Kidney (tissue), 14 donors: ENCODE data around the gene CTTN. TPM values are rescaled to one million over a fixed set of nuclear protein-coding genes. Genes with fewer than 3 reads are reported as not detected.
A peak's percentile ranks its signal among the peaks of the same experiment; 100 is the strongest.

Experiments used
- DNase-seq, 5 donors: peaks; one replicate each; pipeline ENCODE4 v3.0.0-alpha.2; 2013 to 2020
- FAIRE-seq: peaks from 2 replicates; lab custom pipeline; 2012; peaks lifted over from hg19 to GRCh38; lab: Jason Lieb, UNC
- H3K27ac ChIP-seq, 2 donors: one replicate each; pipeline ENCODE4 v1.7.0; 2013; ENCODE audit warnings: low read depth in 2 of 2, low read length in 2 of 2, inconsistent platforms in 1 of 2
- H3K27me3 ChIP-seq: one replicate; pipeline ENCODE4 v1.7.1; 2013; ENCODE audit warnings: low read length, inconsistent platforms; ENCODE audit not compliant: control insufficient read depth, insufficient read depth
- H3K36me3 ChIP-seq, 3 donors: one replicate each; pipeline versions ENCODE4 v1.7.0 to v1.7.1; 2013; ENCODE audit warnings: low read length in 3 of 3, control low read depth in 1 of 3, inconsistent platforms in 1 of 3; ENCODE audit not compliant: insufficient read depth in 3 of 3, control insufficient read depth in 2 of 3
- H3K4me1 ChIP-seq, 3 donors: one replicate each; pipeline versions ENCODE4 v1.7.0 to v1.7.1; 2013; ENCODE audit warnings: low read length in 3 of 3, inconsistent platforms in 1 of 3, low read depth in 1 of 3; ENCODE audit not compliant: control insufficient read depth in 2 of 3, insufficient read depth in 2 of 3
- H3K4me3 ChIP-seq, 3 donors: one replicate each; pipeline versions ENCODE4 v1.7.0 to v1.8.1; 2013; ENCODE audit warnings: low read length in 3 of 3, control low read depth in 1 of 3, inconsistent platforms in 1 of 3
- H3K9ac ChIP-seq, 3 donors: one replicate each; pipeline versions ENCODE4 v1.7.0 to v1.7.1; 2013; ENCODE audit warnings: low read length in 3 of 3, control low read depth in 1 of 3, inconsistent platforms in 1 of 3
- H3K9me3 ChIP-seq, 3 donors: one replicate each; pipeline versions ENCODE4 v1.7.0 to v1.7.1; 2013; ENCODE audit warnings: low read length in 3 of 3, control low read depth in 1 of 3, inconsistent platforms in 1 of 3; ENCODE audit not compliant: control insufficient read depth in 2 of 3, insufficient read depth in 1 of 3
- intact Hi-C: fragments of 100-400 bp; cut with DNase I; formaldehyde crosslinking; loops from one replicate; pipeline ENCODE4 v1.11.1; 2022
- polyA plus RNA-seq: library from polyadenylated mRNA; stranded (reverse); fragments of 350-450 nt; fragmentation: Illumina TruSeq; extraction: RNeasy Lipid Tissue Mini Kit (QIAGEN cat#74804); gene quantifications from one replicate; pipeline ENCODE4 v1.2.3, GENCODE V29; 2014; ENCODE audit warnings: low read depth, low replicate concordance; ENCODE audit not compliant: insufficient read depth
- total RNA-seq: library from RNA; stranded (reverse); fragmentation: NEBNext Ultra II Directional; extraction: Animal tissue kit (Norgen Biotek cat#: 25700); gene quantifications from one replicate; pipeline ENCODE4 v1.2.1, GENCODE V29; 2021
- TF ChIP-seq, protein P1 (sequence below): IDR thresholded peaks from 3 replicates; pipeline ENCODE4 v1.5.1; 2012; ENCODE audit warnings: mild to moderate bottlenecking, moderate library complexity, borderline replicate concordance; ENCODE audit not compliant: insufficient read depth; ENCODE audit errors: extremely low read depth
- donor health status: control.
- donor health status: control.
- donor health status: control.
- donor health status: control.
- donor health status: control.
- donor health status: DM: yes; HTN: yes; CAD: no.
- donor health status: Normal renal cell carcinoma (clear cell type).

CTTN gene
- total and polyA plus RNA-seq, 2 donors from 2014 or later, result 84.9 to 316 TPM

DNA sequence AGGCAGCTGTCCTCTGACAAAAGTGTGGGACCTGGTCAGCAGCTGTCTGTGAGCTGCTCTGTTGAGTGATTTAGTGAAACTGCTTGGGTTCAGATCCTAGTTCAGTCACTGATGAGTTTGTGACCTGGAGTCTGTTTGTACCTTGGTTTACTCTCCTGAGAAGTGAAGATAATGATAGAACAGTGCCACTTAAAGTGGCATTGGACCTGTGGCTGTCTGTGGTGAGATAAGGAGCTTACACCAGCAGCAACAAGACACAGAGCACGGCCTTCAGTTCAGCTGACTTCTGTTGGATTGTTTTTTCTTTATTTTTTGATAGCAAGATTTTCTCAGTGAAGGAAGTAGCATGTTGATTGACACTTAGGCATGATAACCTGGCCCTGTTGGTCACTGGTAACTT is 46.2 kb upstream of the CTTN start:
- FAIRE-seq (no peak), DNase-seq (no peak)
- H3K36me3 ChIP-seq, result peaks cover 7 to 41% (median 28%) of the 10 kb centered on the region in 3 donors
- H3K27me3 ChIP-seq, result no peaks in the 10 kb centered on the region
- H3K9me3 ChIP-seq, result no peaks in the 10 kb centered on the region
- intact Hi-C loops, result no loop called here
- H3K4me3 ChIP-seq, result no peak overlapping the region
- no peak overlapping the region for H3K27ac ChIP-seq
- no peak overlapping the region for H3K9ac ChIP-seq
- TF ChIP-seq, protein P1, sequence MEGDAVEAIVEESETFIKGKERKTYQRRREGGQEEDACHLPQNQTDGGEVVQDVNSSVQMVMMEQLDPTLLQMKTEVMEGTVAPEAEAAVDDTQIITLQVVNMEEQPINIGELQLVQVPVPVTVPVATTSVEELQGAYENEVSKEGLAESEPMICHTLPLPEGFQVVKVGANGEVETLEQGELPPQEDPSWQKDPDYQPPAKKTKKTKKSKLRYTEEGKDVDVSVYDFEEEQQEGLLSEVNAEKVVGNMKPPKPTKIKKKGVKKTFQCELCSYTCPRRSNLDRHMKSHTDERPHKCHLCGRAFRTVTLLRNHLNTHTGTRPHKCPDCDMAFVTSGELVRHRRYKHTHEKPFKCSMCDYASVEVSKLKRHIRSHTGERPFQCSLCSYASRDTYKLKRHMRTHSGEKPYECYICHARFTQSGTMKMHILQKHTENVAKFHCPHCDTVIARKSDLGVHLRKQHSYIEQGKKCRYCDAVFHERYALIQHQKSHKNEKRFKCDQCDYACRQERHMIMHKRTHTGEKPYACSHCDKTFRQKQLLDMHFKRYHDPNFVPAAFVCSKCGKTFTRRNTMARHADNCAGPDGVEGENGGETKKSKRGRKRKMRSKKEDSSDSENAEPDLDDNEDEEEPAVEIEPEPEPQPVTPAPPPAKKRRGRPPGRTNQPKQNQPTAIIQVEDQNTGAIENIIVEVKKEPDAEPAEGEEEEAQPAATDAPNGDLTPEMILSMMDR, result no peak
- no peaks in the 10 kb centered on the region for H3K4me1 ChIP-seq

DNA sequence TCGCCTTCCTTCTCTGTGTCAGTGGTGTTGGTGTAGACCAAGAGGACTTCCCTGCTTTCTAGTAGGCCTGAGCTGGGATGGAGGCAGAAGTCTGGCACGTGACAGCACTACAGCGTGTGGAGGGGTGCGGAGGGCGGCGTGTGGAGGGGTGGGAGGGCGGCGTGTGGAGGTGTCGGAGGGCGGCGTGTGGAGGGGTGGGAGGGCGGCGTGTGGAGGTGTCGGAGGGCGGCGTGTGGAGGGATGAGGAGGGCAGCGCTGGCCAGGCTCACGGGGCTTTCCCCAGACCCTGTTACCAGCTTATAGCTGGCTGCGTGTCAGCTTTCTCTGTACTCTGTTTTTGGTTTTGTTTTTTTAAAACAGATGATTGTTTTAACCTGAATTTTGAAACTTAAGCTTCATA is 45.7 kb upstream of the CTTN start:
- no peaks in the 10 kb centered on the region for H3K27me3 ChIP-seq
- H3K9ac ChIP-seq, result no peak overlapping the region
- TF ChIP-seq, protein P1, result no peak
- H3K36me3 ChIP-seq, result peaks cover 7 to 43% (median 29%) of the 10 kb centered on the region in 3 donors
- no peak overlapping the region for H3K4me3 ChIP-seq
- FAIRE-seq, result no peak
- intact Hi-C loops, result no loop called here
- no peaks in the 10 kb centered on the region for H3K9me3 ChIP-seq
- DNase-seq, result peak in 2 of 5 donors; percentile 21 to 41
- H3K4me1 ChIP-seq, result no peaks in the 10 kb centered on the region
- H3K27ac ChIP-seq, result no peak overlapping the region

DNA sequence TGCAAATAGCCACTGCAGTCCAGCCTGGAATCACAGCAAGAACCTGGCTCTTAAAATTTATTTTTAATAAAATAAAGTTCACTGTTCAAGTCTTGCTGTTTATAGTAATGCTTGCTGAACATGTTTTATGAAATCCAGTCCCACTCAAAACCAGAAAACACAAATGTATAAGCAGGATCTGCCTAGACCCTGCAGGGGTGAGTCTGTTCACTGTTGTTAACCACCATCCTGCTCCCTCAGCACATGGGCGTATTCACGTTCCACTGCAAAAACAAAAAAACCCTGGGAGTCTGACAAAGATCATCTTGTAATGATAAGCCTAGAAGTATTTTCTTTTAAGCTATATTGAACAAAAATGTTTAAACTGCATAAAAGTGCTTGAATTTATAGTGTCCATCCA is 45.0 kb upstream of the CTTN start:
- H3K9ac ChIP-seq, result no peak overlapping the region
- intact Hi-C loops, result no loop called here
- no peak for FAIRE-seq
- H3K9me3 ChIP-seq, result no peaks in the 10 kb centered on the region
- H3K4me1 ChIP-seq, result no peaks in the 10 kb centered on the region
- no peaks in the 10 kb centered on the region for H3K27me3 ChIP-seq
- H3K36me3 ChIP-seq, result peaks cover 7 to 39% (median 26%) of the 10 kb centered on the region in 3 donors
- TF ChIP-seq, protein P1, result no peak
- no peak for DNase-seq
- H3K4me3 ChIP-seq, result no peak overlapping the region
- H3K27ac ChIP-seq, result no peak overlapping the region
